Measurements from ENCODE around the gene GNB3.

The GNB3 gene

DNA sequence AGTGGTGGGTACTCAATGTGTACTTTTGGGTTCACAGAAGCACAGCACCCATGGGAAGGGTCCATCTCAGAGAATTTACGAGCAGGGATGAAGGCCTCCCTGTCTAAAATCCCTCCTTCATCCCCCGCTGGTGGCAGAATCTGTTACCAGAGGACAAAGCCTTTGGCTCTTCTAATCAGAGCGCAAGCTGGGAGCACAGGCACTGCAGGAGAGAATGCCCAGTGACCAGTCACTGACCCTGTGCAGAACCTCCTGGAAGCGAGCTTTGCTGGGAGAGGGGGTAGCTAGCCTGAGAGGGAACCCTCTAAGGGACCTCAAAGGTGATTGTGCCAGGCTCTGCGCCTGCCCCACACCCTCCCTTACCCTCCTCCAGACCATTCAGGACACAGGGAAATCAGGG is 20.6 kb upstream of the GNB3 start:
- TF ChIP-seq EZH2phosphoT487 (IDR thresholded peaks at IDR 0.05; ENCODE audit: low read depth): no peak
- Histone ChIP-seq H3K4me3 (ENCODE audit: low read length) (no peak overlapping the region), H4K20me1 (ENCODE audit: insufficient read depth, low read length) (no peaks in the 10 kb centered on the region), H3K79me2 (ENCODE audit: low read length) (no peaks in the 10 kb centered on the region), H3K36me3 (replicated peaks; ENCODE audit: low read depth, low read length) (no peaks in the 10 kb centered on the region), H3K27me3 (ENCODE audit: low read depth, low read length) (peaks cover 42% of the 10 kb centered on the region), H3K9me3 (ENCODE audit: insufficient read depth, low read length) (no peaks in the 10 kb centered on the region), H3K27ac (ENCODE audit: low read length) (no peak overlapping the region), H3K9ac (ENCODE audit: low read length) (no peak overlapping the region), H3K4me1 (ENCODE audit: low read length) (peaks cover 6% of the 10 kb centered on the region), H2AFZ (ENCODE audit: low read depth, low read length) (no peak overlapping the region), H3K4me2 (ENCODE audit: low read length) (no peak overlapping the region)

DNA sequence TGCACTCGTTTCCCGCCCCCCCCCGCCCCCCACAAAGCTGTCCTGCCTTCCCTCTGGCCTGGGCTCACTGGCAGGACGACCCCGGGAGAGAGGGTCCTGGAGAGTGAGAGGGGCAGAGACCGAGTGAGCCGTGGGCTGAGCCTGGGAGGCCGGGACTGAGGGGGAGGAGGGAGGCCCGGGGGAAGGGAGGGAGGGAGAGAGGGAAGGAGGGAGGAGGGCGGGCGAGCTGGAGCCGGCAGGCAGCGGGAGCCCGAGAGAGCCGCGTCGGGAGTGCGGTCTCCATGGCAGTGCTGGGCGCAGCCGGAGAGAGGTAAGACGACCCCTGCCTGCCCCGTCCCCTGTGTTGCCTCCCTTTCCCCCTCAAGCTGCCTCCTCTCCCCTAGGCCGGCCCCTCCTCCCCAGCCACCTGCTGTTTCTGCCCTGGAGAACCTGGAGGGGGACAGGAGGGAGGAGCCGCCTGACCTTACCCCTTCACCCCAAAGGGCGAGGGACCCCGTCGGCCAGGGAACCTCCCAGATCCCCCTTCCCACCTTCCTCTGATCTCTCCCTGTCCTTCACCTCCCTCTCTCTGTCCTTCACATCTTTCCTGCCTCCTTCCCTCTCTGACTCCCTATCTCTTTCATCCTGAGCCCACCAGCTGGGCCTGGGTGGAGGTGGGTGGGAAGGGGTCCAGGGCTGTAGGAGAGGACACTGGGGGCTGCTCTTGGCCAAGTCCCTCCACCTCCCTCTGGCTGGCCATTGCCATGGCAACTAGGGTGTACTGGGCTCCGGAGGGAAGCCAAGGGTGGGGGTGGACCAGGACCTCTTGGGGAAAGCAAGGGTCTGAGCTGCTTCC is 18.9 kb upstream of the GNB3 start, which contains the start of gene GPR162:
Gene GPR162 (plus strand): TSS at position 231 of the 835 bp plus-strand sequence. CDS start 2,078 bp downstream, outside the sequence.
- H3K9me3 ChIP-seq (ENCODE audit: insufficient read depth, low read length): no peaks in the 10 kb centered on the region
- H3K27ac ChIP-seq (ENCODE audit: low read length): no peak within 1 kb of the TSS
- no peak within 1 kb of the TSS for H2AFZ ChIP-seq (ENCODE audit: low read depth, low read length)
- no peak for TF ChIP-seq EZH2phosphoT487 (IDR thresholded peaks at IDR 0.05; ENCODE audit: low read depth)
- TF ChIP-seq, protein P1, sequence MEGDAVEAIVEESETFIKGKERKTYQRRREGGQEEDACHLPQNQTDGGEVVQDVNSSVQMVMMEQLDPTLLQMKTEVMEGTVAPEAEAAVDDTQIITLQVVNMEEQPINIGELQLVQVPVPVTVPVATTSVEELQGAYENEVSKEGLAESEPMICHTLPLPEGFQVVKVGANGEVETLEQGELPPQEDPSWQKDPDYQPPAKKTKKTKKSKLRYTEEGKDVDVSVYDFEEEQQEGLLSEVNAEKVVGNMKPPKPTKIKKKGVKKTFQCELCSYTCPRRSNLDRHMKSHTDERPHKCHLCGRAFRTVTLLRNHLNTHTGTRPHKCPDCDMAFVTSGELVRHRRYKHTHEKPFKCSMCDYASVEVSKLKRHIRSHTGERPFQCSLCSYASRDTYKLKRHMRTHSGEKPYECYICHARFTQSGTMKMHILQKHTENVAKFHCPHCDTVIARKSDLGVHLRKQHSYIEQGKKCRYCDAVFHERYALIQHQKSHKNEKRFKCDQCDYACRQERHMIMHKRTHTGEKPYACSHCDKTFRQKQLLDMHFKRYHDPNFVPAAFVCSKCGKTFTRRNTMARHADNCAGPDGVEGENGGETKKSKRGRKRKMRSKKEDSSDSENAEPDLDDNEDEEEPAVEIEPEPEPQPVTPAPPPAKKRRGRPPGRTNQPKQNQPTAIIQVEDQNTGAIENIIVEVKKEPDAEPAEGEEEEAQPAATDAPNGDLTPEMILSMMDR (IDR thresholded peaks at IDR 0.05; ENCODE audit: low read depth, low read length): no peak
- no peaks in the 10 kb centered on the region for H3K36me3 ChIP-seq (replicated peaks; ENCODE audit: low read depth, low read length)
- H3K4me2 ChIP-seq (ENCODE audit: low read length): peak within 1 kb of the TSS; percentile 7; the same call in 1 of the 2 replicates
- no peak within 1 kb of the TSS for H3K4me3 ChIP-seq (ENCODE audit: low read length)
- H3K4me1 ChIP-seq (ENCODE audit: low read length): no peaks in the 10 kb centered on the region
- peaks cover 42% of the 10 kb centered on the region for H3K27me3 ChIP-seq (ENCODE audit: low read depth, low read length)
- H3K9ac ChIP-seq (ENCODE audit: low read length): no peak within 1 kb of the TSS
- H4K20me1 ChIP-seq (ENCODE audit: insufficient read depth, low read length): no peaks in the 10 kb centered on the region
- H3K79me2 ChIP-seq (ENCODE audit: low read length): no peaks in the 10 kb centered on the region

DNA sequence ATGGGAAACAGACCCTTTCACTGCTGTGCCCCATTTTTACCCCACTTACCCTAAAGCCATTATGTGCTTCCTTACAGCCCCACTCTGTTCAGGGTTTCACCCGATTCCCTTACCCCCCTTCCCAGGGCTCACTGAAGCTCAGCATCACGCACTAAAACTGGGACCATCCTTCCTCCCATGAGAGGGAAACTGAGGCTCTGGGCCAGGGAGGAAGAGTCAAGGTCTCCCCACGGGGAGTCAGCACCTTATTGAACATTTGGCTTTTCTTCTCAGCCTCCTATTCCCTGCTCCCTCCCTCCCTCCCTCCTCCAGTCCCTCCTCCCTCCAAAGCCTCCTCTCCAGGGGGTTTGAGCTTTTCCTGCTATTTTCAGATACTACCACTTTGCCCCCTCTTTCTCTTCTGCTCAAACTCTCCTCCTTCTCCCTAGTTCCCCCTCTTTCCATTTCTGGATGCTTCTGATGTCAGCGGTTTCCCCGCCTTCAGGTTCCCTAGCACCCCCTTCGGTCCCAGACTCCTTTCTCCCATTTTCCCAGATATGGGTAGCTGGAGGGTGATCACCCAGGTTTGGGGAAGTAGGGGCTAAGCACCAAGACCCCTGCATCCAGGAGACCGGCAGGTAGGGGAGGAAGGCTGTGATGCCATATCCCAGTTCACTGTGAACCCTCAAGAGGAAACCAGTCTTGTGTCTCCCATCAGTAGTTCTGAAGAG is 18.1 kb upstream of the GNB3 start:
- H3K4me2 ChIP-seq (ENCODE audit: low read length): no peak overlapping the region

DNA sequence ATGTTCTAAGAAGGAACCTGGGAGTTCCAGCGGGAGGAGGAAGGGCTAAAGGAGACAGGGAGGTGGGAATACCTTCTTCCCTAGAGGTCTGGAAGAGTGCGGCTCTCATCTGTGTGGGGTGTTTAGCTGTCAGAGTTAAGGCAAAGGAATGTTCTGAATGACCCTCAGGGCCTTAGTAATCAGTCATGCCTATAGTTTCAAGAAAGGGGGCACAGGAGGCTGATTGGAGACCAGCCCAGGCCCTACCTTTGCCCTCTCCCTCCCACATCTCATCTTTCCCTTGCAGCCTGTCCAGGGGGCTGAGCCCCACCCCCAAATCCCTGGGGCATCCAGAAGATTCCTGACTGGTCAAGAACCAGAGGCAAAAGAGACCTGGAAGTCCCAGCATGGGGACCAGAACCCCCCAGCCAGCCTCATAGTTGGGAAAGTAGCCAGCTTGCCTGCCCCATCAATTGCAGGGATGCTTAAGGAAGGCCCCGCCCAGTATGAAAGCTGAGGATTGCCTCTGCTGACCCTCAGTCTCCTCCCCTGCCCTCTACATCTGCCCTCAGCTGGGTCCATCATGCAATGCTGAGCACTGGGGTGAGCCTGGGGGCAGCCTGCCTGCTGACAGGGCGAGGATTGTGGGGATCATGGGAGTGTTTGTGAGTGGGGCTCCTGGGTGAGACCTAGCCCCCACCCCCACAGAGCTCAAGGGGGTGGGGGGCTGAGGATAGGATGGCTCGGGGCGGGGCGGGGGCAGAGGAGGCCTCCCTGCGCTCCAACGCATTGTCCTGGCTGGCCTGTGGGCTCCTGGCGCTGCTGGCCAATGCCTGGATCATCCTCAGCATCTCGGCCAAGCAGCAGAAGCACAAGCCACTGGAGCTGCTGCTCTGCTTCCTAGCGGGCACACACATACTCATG is 17.3 kb upstream of the GNB3 start:
- no peak overlapping the region for H3K4me3 ChIP-seq (ENCODE audit: low read length)
- TF ChIP-seq, protein P1 (IDR thresholded peaks at IDR 0.05; ENCODE audit: low read depth, low read length): no peak
- TF ChIP-seq EZH2phosphoT487 (IDR thresholded peaks at IDR 0.05; ENCODE audit: low read depth): no peak
- H3K27ac ChIP-seq (ENCODE audit: low read length): no peak overlapping the region
- no peaks in the 10 kb centered on the region for H3K79me2 ChIP-seq (ENCODE audit: low read length)
- H3K4me1 ChIP-seq (ENCODE audit: low read length): peaks cover 6% of the 10 kb centered on the region
- no peak overlapping the region for H3K9ac ChIP-seq (ENCODE audit: low read length)
- H3K4me2 ChIP-seq (ENCODE audit: low read length): no peak overlapping the region
- no peaks in the 10 kb centered on the region for H3K9me3 ChIP-seq (ENCODE audit: insufficient read depth, low read length)
- H2AFZ ChIP-seq (ENCODE audit: low read depth, low read length): no peak overlapping the region
- peaks cover 42% of the 10 kb centered on the region for H3K27me3 ChIP-seq (ENCODE audit: low read depth, low read length)
- H4K20me1 ChIP-seq (ENCODE audit: insufficient read depth, low read length): no peaks in the 10 kb centered on the region
- no peaks in the 10 kb centered on the region for H3K36me3 ChIP-seq (replicated peaks; ENCODE audit: low read depth, low read length)

More for the DNA sequence above, 18.1 kb upstream of the GNB3 start:
- H4K20me1 ChIP-seq (ENCODE audit: insufficient read depth, low read length): no peaks in the 10 kb centered on the region
- TF ChIP-seq EZH2phosphoT487 (IDR thresholded peaks at IDR 0.05; ENCODE audit: low read depth): no peak
- TF ChIP-seq, protein P1 (IDR thresholded peaks at IDR 0.05; ENCODE audit: low read depth, low read length): no peak
- no peaks in the 10 kb centered on the region for H3K9me3 ChIP-seq (ENCODE audit: insufficient read depth, low read length)
- no peak overlapping the region for H3K27ac ChIP-seq (ENCODE audit: low read length)
- peaks cover 42% of the 10 kb centered on the region for H3K27me3 ChIP-seq (ENCODE audit: low read depth, low read length)
- no peak overlapping the region for H2AFZ ChIP-seq (ENCODE audit: low read depth, low read length)
- peaks cover 5% of the 10 kb centered on the region for H3K4me1 ChIP-seq (ENCODE audit: low read length)
- no peak overlapping the region for H3K9ac ChIP-seq (ENCODE audit: low read length)
- H3K4me3 ChIP-seq (ENCODE audit: low read length): no peak overlapping the region
- no peaks in the 10 kb centered on the region for H3K79me2 ChIP-seq (ENCODE audit: low read length)
- H3K36me3 ChIP-seq (replicated peaks; ENCODE audit: low read depth, low read length): no peaks in the 10 kb centered on the region

Measured in OCI-LY3 (cell line).